ENCODE measurements around the gene LMX1A. TPM values are rescaled to one million over a fixed set of nuclear protein-coding genes. Genes with fewer than 3 reads are reported as not detected.

Gene LMX1A
- total RNA-seq, 1 experiment from 2014 or later = not detected

DNA sequence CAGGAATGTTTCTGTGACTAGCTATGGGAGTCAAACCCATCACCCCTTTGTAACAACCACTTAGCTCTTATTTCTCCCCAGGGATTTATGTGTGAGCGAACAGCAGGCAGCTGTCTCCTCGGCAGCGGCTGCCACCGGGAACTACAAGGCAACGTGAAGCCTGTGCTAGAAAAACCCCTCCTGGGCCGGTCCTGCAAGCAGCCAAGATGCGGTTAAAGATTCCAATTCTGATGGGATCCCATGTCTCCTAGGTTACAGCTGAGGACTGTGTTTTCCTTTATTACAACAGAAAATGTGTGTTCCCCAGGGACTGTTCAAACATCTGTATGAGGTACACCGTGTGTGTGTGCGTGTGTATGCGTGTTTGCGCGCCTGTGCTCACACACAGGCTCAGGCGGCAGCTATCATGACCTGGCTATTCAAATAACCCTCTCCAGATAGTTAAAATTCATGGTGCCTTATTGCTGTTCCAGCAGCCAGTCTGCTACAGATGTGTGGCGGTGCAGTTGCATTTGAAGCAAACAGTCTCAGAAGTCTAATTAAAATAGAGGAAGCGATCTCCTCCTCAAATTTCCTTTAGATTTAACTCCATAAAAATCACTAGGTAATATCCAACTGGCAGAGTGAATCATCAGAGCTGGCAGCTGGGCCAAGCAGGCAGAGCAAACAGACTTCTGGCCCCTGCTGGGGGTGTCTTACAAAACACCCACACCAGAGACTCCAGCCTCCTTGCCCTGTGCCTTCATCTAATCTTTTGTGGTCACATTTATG is 68.0 kb downstream of the LMX1A start:
- ATAC-seq = no peak
- Histone ChIP-seq H3K27ac (ENCODE audit: low read length) (no peak overlapping the region), H3K9me3 (ENCODE audit: control insufficient read depth, insufficient read depth, low read depth, low read length) (no peaks in the 10 kb centered on the region), H3K36me3 (ENCODE audit: control insufficient read depth, insufficient read depth, low read length) (no peaks in the 10 kb centered on the region), H3K4me1 (ENCODE audit: control insufficient read depth, insufficient read depth, low read length) (no peaks in the 10 kb centered on the region), H3K4me3 (ENCODE audit: low read depth in 2 of 2, low read length in 2 of 2) (no peak overlapping the region), H3K27me3 (ENCODE audit: control insufficient read depth, insufficient read depth, low read length) (no peaks in the 10 kb centered on the region)
- POLR2A ChIA-PET = no interaction called here
- TF ChIP-seq, protein P1, sequence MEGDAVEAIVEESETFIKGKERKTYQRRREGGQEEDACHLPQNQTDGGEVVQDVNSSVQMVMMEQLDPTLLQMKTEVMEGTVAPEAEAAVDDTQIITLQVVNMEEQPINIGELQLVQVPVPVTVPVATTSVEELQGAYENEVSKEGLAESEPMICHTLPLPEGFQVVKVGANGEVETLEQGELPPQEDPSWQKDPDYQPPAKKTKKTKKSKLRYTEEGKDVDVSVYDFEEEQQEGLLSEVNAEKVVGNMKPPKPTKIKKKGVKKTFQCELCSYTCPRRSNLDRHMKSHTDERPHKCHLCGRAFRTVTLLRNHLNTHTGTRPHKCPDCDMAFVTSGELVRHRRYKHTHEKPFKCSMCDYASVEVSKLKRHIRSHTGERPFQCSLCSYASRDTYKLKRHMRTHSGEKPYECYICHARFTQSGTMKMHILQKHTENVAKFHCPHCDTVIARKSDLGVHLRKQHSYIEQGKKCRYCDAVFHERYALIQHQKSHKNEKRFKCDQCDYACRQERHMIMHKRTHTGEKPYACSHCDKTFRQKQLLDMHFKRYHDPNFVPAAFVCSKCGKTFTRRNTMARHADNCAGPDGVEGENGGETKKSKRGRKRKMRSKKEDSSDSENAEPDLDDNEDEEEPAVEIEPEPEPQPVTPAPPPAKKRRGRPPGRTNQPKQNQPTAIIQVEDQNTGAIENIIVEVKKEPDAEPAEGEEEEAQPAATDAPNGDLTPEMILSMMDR (IDR thresholded peaks at IDR 0.05) = no peak
- TF ChIP-seq POLR2AphosphoS5 (IDR thresholded peaks at IDR 0.05; ENCODE audit: low read depth, low read length) = no peak
- TF ChIP-seq SIN3A (IDR thresholded peaks at IDR 0.05; ENCODE audit: borderline replicate concordance, insufficient read depth, low read depth, low read length) = no peak
- no peak for TF ChIP-seq TCF7L2 (IDR thresholded peaks at IDR 0.05; ENCODE audit: low read depth, low read length)
- TF ChIP-seq, protein P2, sequence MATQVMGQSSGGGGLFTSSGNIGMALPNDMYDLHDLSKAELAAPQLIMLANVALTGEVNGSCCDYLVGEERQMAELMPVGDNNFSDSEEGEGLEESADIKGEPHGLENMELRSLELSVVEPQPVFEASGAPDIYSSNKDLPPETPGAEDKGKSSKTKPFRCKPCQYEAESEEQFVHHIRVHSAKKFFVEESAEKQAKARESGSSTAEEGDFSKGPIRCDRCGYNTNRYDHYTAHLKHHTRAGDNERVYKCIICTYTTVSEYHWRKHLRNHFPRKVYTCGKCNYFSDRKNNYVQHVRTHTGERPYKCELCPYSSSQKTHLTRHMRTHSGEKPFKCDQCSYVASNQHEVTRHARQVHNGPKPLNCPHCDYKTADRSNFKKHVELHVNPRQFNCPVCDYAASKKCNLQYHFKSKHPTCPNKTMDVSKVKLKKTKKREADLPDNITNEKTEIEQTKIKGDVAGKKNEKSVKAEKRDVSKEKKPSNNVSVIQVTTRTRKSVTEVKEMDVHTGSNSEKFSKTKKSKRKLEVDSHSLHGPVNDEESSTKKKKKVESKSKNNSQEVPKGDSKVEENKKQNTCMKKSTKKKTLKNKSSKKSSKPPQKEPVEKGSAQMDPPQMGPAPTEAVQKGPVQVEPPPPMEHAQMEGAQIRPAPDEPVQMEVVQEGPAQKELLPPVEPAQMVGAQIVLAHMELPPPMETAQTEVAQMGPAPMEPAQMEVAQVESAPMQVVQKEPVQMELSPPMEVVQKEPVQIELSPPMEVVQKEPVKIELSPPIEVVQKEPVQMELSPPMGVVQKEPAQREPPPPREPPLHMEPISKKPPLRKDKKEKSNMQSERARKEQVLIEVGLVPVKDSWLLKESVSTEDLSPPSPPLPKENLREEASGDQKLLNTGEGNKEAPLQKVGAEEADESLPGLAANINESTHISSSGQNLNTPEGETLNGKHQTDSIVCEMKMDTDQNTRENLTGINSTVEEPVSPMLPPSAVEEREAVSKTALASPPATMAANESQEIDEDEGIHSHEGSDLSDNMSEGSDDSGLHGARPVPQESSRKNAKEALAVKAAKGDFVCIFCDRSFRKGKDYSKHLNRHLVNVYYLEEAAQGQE (IDR thresholded peaks at IDR 0.05; ENCODE audit: insufficient read depth in 1 of 2, low read depth in 2 of 2, low read length in 1 of 2) = no peak
- in situ Hi-C loops (cut with HindIII; ENCODE audit: low pct_unique_long_range_greater_than_20kb, low sequenced_read_pairs) = no loop called here
- no TSS peak for BruUV-seq (replicated peaks)
- intact Hi-C loops (cut with micrococcal nuclease; ENCODE audit: unreplicated experiment) = no loop called here
- CTCF ChIA-PET = no interaction called here
- no peak for DNase-seq (ENCODE audit: low read depth, low spot score)

DNA sequence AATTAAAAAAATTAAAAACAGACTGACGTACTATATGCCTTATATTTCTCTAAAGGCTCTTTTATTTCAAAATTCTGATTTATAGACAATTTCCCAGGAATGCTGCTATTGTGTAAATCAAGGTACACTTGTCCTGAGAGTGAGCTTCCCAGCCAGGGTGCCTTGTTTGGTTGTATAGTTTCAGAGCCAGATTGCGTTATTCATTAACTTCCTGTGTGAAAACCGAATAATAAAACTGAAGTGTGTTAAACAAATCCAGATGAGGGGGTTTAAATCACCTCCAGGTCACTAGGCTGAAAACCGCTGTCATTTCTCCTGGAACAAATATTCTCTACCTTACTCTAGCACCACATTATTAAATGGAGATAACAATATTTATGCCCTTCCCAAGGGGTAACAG is 68.7 kb downstream of the LMX1A start:
- no peaks in the 10 kb centered on the region for H3K4me1 ChIP-seq (ENCODE audit: control insufficient read depth, insufficient read depth, low read length)
- TF ChIP-seq, protein P2 (IDR thresholded peaks at IDR 0.05; ENCODE audit: insufficient read depth in 1 of 2, low read depth in 2 of 2, low read length in 1 of 2) = no peak
- TF ChIP-seq TCF7L2 (IDR thresholded peaks at IDR 0.05; ENCODE audit: low read depth, low read length) (no peak), POLR2AphosphoS5 (IDR thresholded peaks at IDR 0.05; ENCODE audit: low read depth, low read length) (no peak), SIN3A (IDR thresholded peaks at IDR 0.05; ENCODE audit: borderline replicate concordance, insufficient read depth, low read depth, low read length) (no peak)
- TF ChIP-seq, protein P1 (IDR thresholded peaks at IDR 0.05) = no peak
- POLR2A ChIA-PET = no interaction called here
- H3K27ac ChIP-seq (ENCODE audit: low read length) = no peak overlapping the region
- no peaks in the 10 kb centered on the region for H3K9me3 ChIP-seq (ENCODE audit: control insufficient read depth, insufficient read depth, low read depth, low read length)
- no peak for DNase-seq (ENCODE audit: low read depth, low spot score)
- in situ Hi-C loops (cut with HindIII; ENCODE audit: low pct_unique_long_range_greater_than_20kb, low sequenced_read_pairs) (no loop called here), intact Hi-C loops (cut with micrococcal nuclease; ENCODE audit: unreplicated experiment) (no loop called here)
- no peaks in the 10 kb centered on the region for H3K36me3 ChIP-seq (ENCODE audit: control insufficient read depth, insufficient read depth, low read length)
- CTCF ChIA-PET = no interaction called here
- ATAC-seq = no peak
- H3K4me3 ChIP-seq (ENCODE audit: low read depth in 2 of 2, low read length in 2 of 2) = no peak overlapping the region
- H3K27me3 ChIP-seq (ENCODE audit: control insufficient read depth, insufficient read depth, low read length) = no peaks in the 10 kb centered on the region
- no TSS peak for BruUV-seq (replicated peaks)

All from Panc1 (cell line).